Activated T-cell treated with anti-CD3 and anti-CD28 coated beads for 48 hours (primary cell): ENCODE results near the gene TMEM74B.

Experiments used
- DNase-seq: peaks from one replicate; pipeline ENCODE4 v3.0.0-alpha.2; 2020; ENCODE audit warnings: low read depth

TMEM74B gene

GRCh38 chr20:1205802-1206201 is 21.0 kb upstream of the TMEM74B start:
- no peak for DNase-seq

- no peak for DNase-seq
Observed at GRCh38 chr20:1204576-1204975, 19.8 kb upstream of the TMEM74B start.

- no peak for DNase-seq
Observed at GRCh38 chr20:1204113-1204512, 19.3 kb upstream of the TMEM74B start.

- no peak for DNase-seq
Observed at GRCh38 chr20:1203630-1204029, 18.8 kb upstream of the TMEM74B start.

GRCh38 chr20:1202762-1203504 is 18.2 kb upstream of the TMEM74B start, which contains the start of gene C20orf202:
Gene C20orf202 (plus strand): TSS chr20:1203454. CDS start chr20:1203586, 132 bp downstream.
- DNase-seq, result no peak

GRCh38 chr20:1199964-1200363 is 15.2 kb upstream of the TMEM74B start:
- DNase-seq, result no peak

- no peak for DNase-seq
Observed at GRCh38 chr20:1199212-1199873, 14.6 kb upstream of the TMEM74B start.

GRCh38 chr20:1198751-1199150 is 14.0 kb upstream of the TMEM74B start:
- no peak for DNase-seq

- no peak for DNase-seq
Observed at GRCh38 chr20:1197801-1198200, 13.0 kb upstream of the TMEM74B start.

GRCh38 chr20:1196634-1197033 is 11.9 kb upstream of the TMEM74B start:
- DNase-seq, result no peak

- no peak for DNase-seq
Observed at GRCh38 chr20:1195226-1195625, 10.4 kb upstream of the TMEM74B start.

- no peak for DNase-seq
Observed at GRCh38 chr20:1191299-1191698, 6.5 kb upstream of the TMEM74B start.

- no peak for DNase-seq
Observed at GRCh38 chr20:1190847-1191246, 6.1 kb upstream of the TMEM74B start.

- DNase-seq, result no peak
Observed at GRCh38 chr20:1189827-1190226, 5.0 kb upstream of the TMEM74B start.

GRCh38 chr20:1188347-1188746 is 3.6 kb upstream of the TMEM74B start:
- DNase-seq, result no peak

- no peak for DNase-seq
Observed at GRCh38 chr20:1187605-1188171, 2.9 kb upstream of the TMEM74B start.

- no peak for DNase-seq
Observed at GRCh38 chr20:1186367-1186991, 1.7 kb upstream of the TMEM74B start.

- peak; percentile 57 for DNase-seq
Observed at GRCh38 chr20:1185790-1186334, 1.1 kb upstream of the TMEM74B start.

GRCh38 chr20:1185316-1185741 is 548 bp upstream of the TMEM74B start:
- no peak for DNase-seq

- DNase-seq, result no peak
Observed at GRCh38 chr20:1184260-1184637, 532 bp downstream of the TMEM74B start.

GRCh38 chr20:1183153-1183552 is 1.6 kb downstream of the TMEM74B start:
- DNase-seq, result no peak

GRCh38 chr20:1182106-1182505 is 2.7 kb downstream of the TMEM74B start:
- no peak for DNase-seq

GRCh38 chr20:1180949-1181348 is 3.8 kb downstream of the TMEM74B start:
- DNase-seq, result no peak
